Keratinocyte (primary cell): ENCODE measurements around the gene NTRK1. TPM values are rescaled to one million over a fixed set of nuclear protein-coding genes. Genes with fewer than 3 reads are reported as not detected.

Source experiments
- DNase-seq: peaks from one replicate; pipeline ENCODE4 v3.0.0-alpha.2; 2011; ENCODE audit warnings: low read depth, missing footprints, low spot score
- FAIRE-seq: peaks from 2 replicates; lab custom pipeline; 2011; peaks lifted over from hg19 to GRCh38; lab: Jason Lieb, UNC
- H2AFZ ChIP-seq: 2 replicates; pipeline ENCODE4 v1.6.0; 2012; ENCODE audit warnings: low read length, control low read depth, inconsistent platforms; ENCODE audit not compliant: control insufficient read depth
- H3K27ac ChIP-seq: 2 replicates; pipeline ENCODE4 v1.5.1; 2011; ENCODE audit warnings: low read length; ENCODE audit not compliant: control insufficient read depth, insufficient read depth
- H3K27me3 ChIP-seq: 3 replicates; pipeline ENCODE4 v1.6.0; 2011; ENCODE audit warnings: low read length; ENCODE audit not compliant: control insufficient read depth, insufficient read depth; ENCODE audit errors: extremely low read depth
- H3K36me3 ChIP-seq, 2 experiments: 2 replicates in 1 of 2; 3 replicates in 1 of 2; pipeline ENCODE4 v1.5.1; 2011; ENCODE audit warnings: low read length in 2 of 2, mild to moderate bottlenecking in 1 of 2; ENCODE audit not compliant: control insufficient read depth in 2 of 2, insufficient read depth in 2 of 2; ENCODE audit errors: extremely low read depth in 1 of 2
- H3K4me1 ChIP-seq: 3 replicates; pipeline ENCODE4 v1.5.1; 2011; ENCODE audit warnings: low read length; ENCODE audit not compliant: control insufficient read depth, insufficient read depth; ENCODE audit errors: extremely low read depth
- H3K4me2 ChIP-seq: 3 replicates; pipeline ENCODE4 v1.6.0; 2011; ENCODE audit warnings: low read depth, low read length; ENCODE audit not compliant: control insufficient read depth, insufficient read depth; ENCODE audit errors: extremely low read depth
- H3K4me3 ChIP-seq, 3 experiments: fragments of 200-600 bp in 1 of 3; sonication (generic) in 1 of 3; 2 replicates in 2 of 3; 3 replicates in 1 of 3; pipeline ENCODE4 v1.5.1; 2011 to 2016; ENCODE audit warnings: low read length in 3 of 3, mild to moderate bottlenecking in 3 of 3, control low read depth in 2 of 3, inconsistent platforms in 1 of 3, low read depth in 1 of 3, mixed read lengths in 1 of 3, mixed run types in 1 of 3, moderate library complexity in 1 of 3; ENCODE audit not compliant: control insufficient read depth in 2 of 3, insufficient read depth in 2 of 3; ENCODE audit errors: extremely low read depth in 1 of 3
- H3K79me2 ChIP-seq: 2 replicates; pipeline ENCODE4 v1.6.0; 2012; ENCODE audit warnings: low read length; ENCODE audit not compliant: control insufficient read depth, insufficient read depth
- H3K9ac ChIP-seq: 3 replicates; pipeline ENCODE4 v1.6.0; 2011; ENCODE audit warnings: low read length; ENCODE audit not compliant: control insufficient read depth, insufficient read depth; ENCODE audit errors: extremely low read depth
- H3K9me1 ChIP-seq: 3 replicates; pipeline ENCODE4 v1.6.0; 2011; ENCODE audit warnings: low read length; ENCODE audit not compliant: control insufficient read depth, insufficient read depth; ENCODE audit errors: extremely low read depth
- H3K9me3 ChIP-seq: 2 replicates; pipeline ENCODE4 v1.5.1; 2012; ENCODE audit warnings: low read depth, low read length; ENCODE audit not compliant: control insufficient read depth
- H4K20me1 ChIP-seq: 3 replicates; pipeline ENCODE4 v1.6.0; 2011; ENCODE audit warnings: low read length; ENCODE audit not compliant: control insufficient read depth, insufficient read depth; ENCODE audit errors: extremely low read depth
- EZH2 ChIP-seq: IDR thresholded peaks from one replicate; pipeline ENCODE4 v1.6.1; 2012; ENCODE audit warnings: inconsistent platforms, mild to moderate bottlenecking, low read length, moderate library complexity
- dilution Hi-C: fragments of 300-500 bp; cut with MboI; formaldehyde crosslinking; loops from one replicate; pipeline ENCODE4 v1.7.0; 2020; ENCODE audit warnings: low sequenced_read_pairs; ENCODE audit not compliant: extremely low pct_ligation_motif_present
- polyA plus RNA-seq, 5 experiments: library from polyadenylated mRNA; depleted of rRNA in 3 of 5; stranded (reverse) in 3 of 5; stranded (forward) in 1 of 5; unstranded in 1 of 5; fragments of >200 nt; gene quantifications; 1 replicate in 1 of 5; 2 replicates in 3 of 5; 3 replicates in 1 of 5; pipeline versions ENCODE4 v1.2.1 to v1.2.3, GENCODE V29; 2011 to 2012; ENCODE audit warnings: missing spikeins in 2 of 5, low read depth in 1 of 5, low replicate concordance in 1 of 5
- TF ChIP-seq, protein P1 (sequence below), 3 experiments: IDR thresholded peaks in 1 of 3; conservative IDR thresholded peaks in 1 of 3; optimal IDR thresholded peaks in 1 of 3; 2 replicates in 2 of 3; 3 replicates in 1 of 3; pipeline versions ENCODE3 to v1.5.1; 2011; ENCODE audit warnings: low read length in 3 of 3, mild to moderate bottlenecking in 3 of 3, moderate library complexity in 2 of 3, control low read depth in 1 of 3, inconsistent platforms in 1 of 3; ENCODE audit not compliant: insufficient read depth in 2 of 3; ENCODE audit errors: extremely low read depth in 1 of 3

NTRK1 gene
- polyA plus RNA-seq, 1 donor (not counting 4 experiments of a cell fraction or from before 2014, with no cell fraction given) = 0.03 TPM

DNA sequence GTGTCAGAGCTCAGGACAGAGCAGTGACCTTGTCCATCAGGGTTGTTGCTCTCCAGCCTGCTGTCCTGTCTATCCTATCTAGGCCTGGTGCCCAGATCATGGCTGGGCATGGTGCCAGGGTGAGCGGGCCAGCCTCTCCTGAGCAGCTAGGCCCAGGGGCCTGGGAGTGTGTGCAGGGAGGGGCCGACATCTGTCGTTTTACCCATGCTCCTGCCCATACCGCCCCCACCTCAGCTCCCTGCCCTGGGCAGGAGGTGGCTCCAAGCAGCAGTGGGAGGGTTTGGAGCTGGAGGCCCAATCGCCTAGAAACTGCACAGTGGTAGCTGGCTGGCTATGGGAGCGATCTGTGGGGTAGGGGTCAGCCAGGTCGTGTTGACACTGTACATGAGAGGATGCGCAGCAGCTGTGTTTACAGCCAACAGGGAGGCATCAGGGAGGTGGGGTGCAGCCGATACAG, 8.2 kb upstream of the NTRK1 start:
- no peak overlapping the region for H2AFZ ChIP-seq
- no peaks in the 10 kb centered on the region for H3K9me1 ChIP-seq
- dilution Hi-C loops = no loop called here
- no peaks in the 10 kb centered on the region for H3K4me1 ChIP-seq
- no peak overlapping the region for H3K4me3 ChIP-seq
- no peaks in the 10 kb centered on the region for H3K9me3 ChIP-seq
- H3K79me2 ChIP-seq = no peaks in the 10 kb centered on the region
- peaks cover 56% of the 10 kb centered on the region for H3K27me3 ChIP-seq
- TF ChIP-seq, protein P1, sequence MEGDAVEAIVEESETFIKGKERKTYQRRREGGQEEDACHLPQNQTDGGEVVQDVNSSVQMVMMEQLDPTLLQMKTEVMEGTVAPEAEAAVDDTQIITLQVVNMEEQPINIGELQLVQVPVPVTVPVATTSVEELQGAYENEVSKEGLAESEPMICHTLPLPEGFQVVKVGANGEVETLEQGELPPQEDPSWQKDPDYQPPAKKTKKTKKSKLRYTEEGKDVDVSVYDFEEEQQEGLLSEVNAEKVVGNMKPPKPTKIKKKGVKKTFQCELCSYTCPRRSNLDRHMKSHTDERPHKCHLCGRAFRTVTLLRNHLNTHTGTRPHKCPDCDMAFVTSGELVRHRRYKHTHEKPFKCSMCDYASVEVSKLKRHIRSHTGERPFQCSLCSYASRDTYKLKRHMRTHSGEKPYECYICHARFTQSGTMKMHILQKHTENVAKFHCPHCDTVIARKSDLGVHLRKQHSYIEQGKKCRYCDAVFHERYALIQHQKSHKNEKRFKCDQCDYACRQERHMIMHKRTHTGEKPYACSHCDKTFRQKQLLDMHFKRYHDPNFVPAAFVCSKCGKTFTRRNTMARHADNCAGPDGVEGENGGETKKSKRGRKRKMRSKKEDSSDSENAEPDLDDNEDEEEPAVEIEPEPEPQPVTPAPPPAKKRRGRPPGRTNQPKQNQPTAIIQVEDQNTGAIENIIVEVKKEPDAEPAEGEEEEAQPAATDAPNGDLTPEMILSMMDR (optimal IDR thresholded peaks at IDR 0.05 in 1 of 3, IDR thresholded peaks at IDR 0.05 in 1 of 3, conservative IDR thresholded peaks at IDR 0.05 in 1 of 3; ENCODE audit: extremely low read depth in 1 of 3, insufficient read depth in 2 of 3, low read length in 3 of 3) = no peak
- TF ChIP-seq EZH2 = no peak
- no peaks in the 10 kb centered on the region for H3K36me3 ChIP-seq
- no peak overlapping the region for H3K27ac ChIP-seq
- no peak overlapping the region for H3K9ac ChIP-seq
- no peak for FAIRE-seq
- DNase-seq = no peak
- H4K20me1 ChIP-seq = no peaks in the 10 kb centered on the region
- H3K4me2 ChIP-seq = no peak overlapping the region

DNA sequence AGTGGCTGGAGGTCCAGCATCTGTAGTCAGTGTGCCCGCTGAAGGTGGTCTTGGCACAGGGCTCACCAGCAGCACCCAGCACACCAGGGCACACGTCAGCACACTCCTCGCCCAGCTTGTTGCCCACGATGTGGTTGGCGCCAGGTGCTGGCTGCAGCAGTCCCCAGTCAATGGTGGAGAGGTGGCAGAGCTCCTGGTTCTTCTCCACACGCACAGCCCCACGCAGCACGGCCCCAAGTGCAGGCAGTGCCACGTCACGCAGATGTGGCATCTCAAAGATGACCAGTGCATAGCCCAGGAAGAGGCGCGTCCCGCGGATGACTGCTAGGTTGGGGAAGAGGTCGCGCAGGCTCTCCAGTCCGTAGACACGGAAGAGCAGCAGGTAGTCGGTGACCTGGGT, 6.9 kb upstream of the NTRK1 start:
- H3K27me3 ChIP-seq = peaks cover 58% of the 10 kb centered on the region
- dilution Hi-C loops = no loop called here
- no peaks in the 10 kb centered on the region for H3K4me1 ChIP-seq
- H3K4me2 ChIP-seq = no peak overlapping the region
- H3K79me2 ChIP-seq = no peaks in the 10 kb centered on the region
- H2AFZ ChIP-seq = no peak overlapping the region
- H3K4me3 ChIP-seq = no peak overlapping the region
- H3K9ac ChIP-seq = no peak overlapping the region
- no peaks in the 10 kb centered on the region for H3K9me1 ChIP-seq
- TF ChIP-seq, protein P1 (optimal IDR thresholded peaks at IDR 0.05 in 1 of 3, IDR thresholded peaks at IDR 0.05 in 1 of 3, conservative IDR thresholded peaks at IDR 0.05 in 1 of 3; ENCODE audit: extremely low read depth in 1 of 3, insufficient read depth in 2 of 3, low read length in 3 of 3) = no peak
- no peak for TF ChIP-seq EZH2
- DNase-seq (no peak), FAIRE-seq (no peak)
- no peak overlapping the region for H3K27ac ChIP-seq
- H4K20me1 ChIP-seq = no peaks in the 10 kb centered on the region
- no peaks in the 10 kb centered on the region for H3K9me3 ChIP-seq
- no peaks in the 10 kb centered on the region for H3K36me3 ChIP-seq
